ENCODE data around the gene CCL3. TPM values are rescaled to one million over a fixed set of nuclear protein-coding genes. Genes with fewer than 3 reads are reported as not detected.
"Not testable (repeated sequence)": the region's sequence is repeated elsewhere in the genome, so short reads cannot be mapped to it uniquely, and the experiment has no call there.

The CCL3 gene
- total RNA-seq, 2 experiments from 2014 or later: 3.7 to 4.1 TPM

DNA sequence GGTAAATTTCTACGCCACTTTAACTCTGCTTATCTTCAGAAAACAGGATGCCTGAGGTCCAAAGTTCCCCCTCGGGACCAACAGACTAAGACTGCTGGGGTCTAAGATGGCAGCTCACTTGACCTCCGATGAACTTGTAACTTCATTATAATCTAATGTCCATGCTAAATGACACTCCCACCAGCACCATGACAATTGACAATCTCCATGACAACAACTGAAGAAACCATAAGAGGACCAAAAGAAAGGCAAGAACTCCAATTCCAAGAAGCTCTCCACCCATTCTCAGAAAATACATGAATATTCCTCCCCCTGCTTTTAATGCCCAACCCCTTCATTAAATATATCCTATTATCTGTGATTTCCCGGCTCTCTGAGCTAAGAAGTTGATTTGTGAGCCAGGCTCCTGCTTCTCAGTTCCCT is 21.1 kb upstream of the CCL3 start:
- no peak for DNase-seq
- peaks cover 4% of the 10 kb centered on the region for H3K9me3 Mint-ChIP-seq
- H3K4me3 Mint-ChIP-seq: no peak overlapping the region
- CTCF ChIA-PET: interaction anchor here (1.0 to 1.7 kb wide), 2 partner anchors 11 to 38 kb away, joined by 3 read pairs; no protein-coding TSS in a partner anchor
- no peak overlapping the region for H3K27ac Mint-ChIP-seq
- POLR2A ChIA-PET: no interaction called here
- no peaks in the 10 kb centered on the region for H3K36me3 Mint-ChIP-seq (ENCODE audit: low read depth)
- peaks cover 5% of the 10 kb centered on the region for H3K27me3 Mint-ChIP-seq
- H3K4me1 Mint-ChIP-seq: no peaks in the 10 kb centered on the region

DNA sequence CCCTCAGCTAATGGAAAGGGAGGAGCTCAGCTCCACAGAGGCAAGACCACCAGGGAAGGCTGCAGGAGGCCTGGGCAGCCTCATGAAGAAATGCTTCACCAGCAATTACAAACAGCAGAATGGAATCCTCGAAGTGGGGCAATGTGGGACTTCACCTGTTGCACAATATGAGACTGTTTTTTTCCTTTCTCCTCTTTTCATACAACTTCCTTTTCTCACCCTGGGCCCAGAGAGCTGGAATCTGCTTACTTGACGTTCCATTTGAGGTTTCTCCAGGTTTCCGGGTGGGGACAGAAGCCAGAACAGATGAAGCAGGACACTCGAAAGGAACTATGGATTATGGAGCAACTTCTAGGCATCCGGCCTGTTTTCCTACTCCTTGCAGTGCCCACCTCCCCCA is 18.3 kb upstream of the CCL3 start:
- H3K4me3 Mint-ChIP-seq; POLR2A ChIA-PET; H3K9me3 Mint-ChIP-seq; H3K27ac Mint-ChIP-seq; DNase-seq; H3K4me1 Mint-ChIP-seq; H3K36me3 Mint-ChIP-seq (ENCODE audit: low read depth): not testable (repeated sequence)
- CTCF ChIA-PET: interaction anchor here (1.5 kb wide), 1 partner anchor 10 kb away, joined by 3 read pairs; no protein-coding TSS in a partner anchor
- H3K27me3 Mint-ChIP-seq: peaks cover 18% of the 10 kb centered on the region

DNA sequence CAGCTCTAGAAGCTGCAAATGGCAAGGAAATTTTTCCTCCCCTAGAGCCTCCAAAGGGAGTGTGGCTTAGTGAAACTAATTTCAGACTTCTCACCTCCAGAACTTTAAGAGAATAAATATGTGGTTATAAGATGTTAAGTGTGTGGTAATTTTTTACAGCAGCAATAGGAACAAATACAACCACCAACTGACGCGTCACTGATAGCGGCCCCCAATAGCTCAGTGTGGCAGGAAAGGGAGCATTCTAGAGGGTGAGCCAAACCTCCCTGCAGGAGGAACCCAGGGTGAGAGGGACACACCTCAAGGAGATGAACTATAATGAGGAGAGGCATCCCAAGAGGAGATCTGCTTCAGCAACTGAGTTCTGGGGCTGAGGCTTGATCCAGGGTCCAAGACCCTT is 17.7 kb upstream of the CCL3 start:
- H3K4me3 Mint-ChIP-seq: no peak overlapping the region
- peaks cover 1% of the 10 kb centered on the region for H3K4me1 Mint-ChIP-seq
- no peak overlapping the region for H3K27ac Mint-ChIP-seq
- H3K27me3 Mint-ChIP-seq: peaks cover 19% of the 10 kb centered on the region
- no peak for DNase-seq
- ChIA-PET POLR2A (no interaction called here), CTCF (interaction anchor here (1.5 kb wide), 1 partner anchor 11 kb away, joined by 3 read pairs; no protein-coding TSS in a partner anchor)
- H3K9me3 Mint-ChIP-seq: peaks cover 4% of the 10 kb centered on the region
- no peaks in the 10 kb centered on the region for H3K36me3 Mint-ChIP-seq (ENCODE audit: low read depth)

DNA sequence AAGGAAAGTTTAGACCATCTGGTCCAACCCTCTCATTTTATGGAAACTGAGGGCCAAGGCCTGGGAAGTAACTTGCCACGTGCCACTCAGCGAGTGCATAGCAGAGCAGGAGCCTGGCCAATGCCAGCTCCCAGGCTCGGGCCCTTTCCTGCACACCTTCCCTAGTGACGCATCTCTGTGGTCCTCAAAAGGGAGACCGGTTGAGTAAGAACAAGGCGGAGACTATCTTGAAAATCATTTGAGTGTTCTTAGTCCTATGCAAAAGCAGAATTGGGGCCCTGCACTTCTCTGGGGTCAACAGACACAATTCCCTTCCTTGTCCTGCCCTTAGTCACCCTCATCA is 16.5 kb upstream of the CCL3 start:
- H3K9me3 Mint-ChIP-seq: no peaks in the 10 kb centered on the region
- peaks cover 20% of the 10 kb centered on the region for H3K27me3 Mint-ChIP-seq
- H3K36me3 Mint-ChIP-seq (ENCODE audit: low read depth): no peaks in the 10 kb centered on the region
- no peak overlapping the region for H3K4me3 Mint-ChIP-seq
- H3K27ac Mint-ChIP-seq: no peak overlapping the region
- CTCF ChIA-PET: interaction anchor here (1.4 kb wide), 1 partner anchor 131 kb away, joined by 3 read pairs; no protein-coding TSS in a partner anchor
- H3K4me1 Mint-ChIP-seq: peaks cover 1% of the 10 kb centered on the region
- POLR2A ChIA-PET: interaction anchor here (0.7 kb wide), 1 partner anchor 597 kb away, joined by 3 read pairs; no protein-coding TSS in a partner anchor
- DNase-seq: no peak

DNA sequence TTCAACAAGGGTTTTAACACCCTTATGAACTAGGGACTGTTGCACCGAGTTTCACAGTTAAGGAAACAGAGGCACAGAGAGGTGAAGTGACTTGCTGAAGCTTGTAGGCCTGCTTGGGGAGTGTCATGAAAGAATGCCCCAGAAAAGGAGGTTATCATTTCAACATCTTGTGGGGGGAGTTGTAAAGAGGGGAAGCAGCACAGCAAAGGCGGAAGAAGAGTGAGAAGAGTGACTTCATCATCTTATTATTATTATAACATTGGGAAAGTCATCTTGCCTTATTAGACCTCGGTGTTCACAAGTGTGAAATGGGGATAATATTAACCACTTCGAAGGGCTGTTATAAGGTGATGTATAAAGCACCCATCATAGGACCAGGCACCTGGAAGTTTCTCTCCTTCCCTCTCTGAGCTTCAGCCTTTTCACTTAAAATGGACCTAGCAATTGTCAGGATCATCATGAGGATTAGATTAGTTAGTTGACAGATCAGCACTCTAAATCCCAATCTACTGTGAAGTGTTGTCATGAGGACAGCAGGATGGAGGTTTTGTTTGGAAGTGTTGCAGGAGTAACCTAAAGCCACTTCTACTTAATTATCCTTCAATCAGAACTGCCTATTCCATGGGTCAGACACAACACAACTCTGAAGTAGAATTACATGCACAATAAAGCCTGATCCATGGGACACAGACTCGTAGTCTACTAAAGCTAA is 16.0 kb upstream of the CCL3 start:
- Mint-ChIP-seq H3K9me3 (no peaks in the 10 kb centered on the region), H3K36me3 (ENCODE audit: low read depth) (no peaks in the 10 kb centered on the region), H3K4me3 (no peak overlapping the region), H3K27me3 (peaks cover 20% of the 10 kb centered on the region), H3K4me1 (peaks cover 1% of the 10 kb centered on the region), H3K27ac (no peak overlapping the region)
- no peak for DNase-seq
- ChIA-PET CTCF (interaction anchor here (1.4 kb wide), 1 partner anchor 131 kb away, joined by 3 read pairs; no protein-coding TSS in a partner anchor), POLR2A (interaction anchor here (0.7 kb wide), 1 partner anchor 597 kb away, joined by 3 read pairs; no protein-coding TSS in a partner anchor)

DNA sequence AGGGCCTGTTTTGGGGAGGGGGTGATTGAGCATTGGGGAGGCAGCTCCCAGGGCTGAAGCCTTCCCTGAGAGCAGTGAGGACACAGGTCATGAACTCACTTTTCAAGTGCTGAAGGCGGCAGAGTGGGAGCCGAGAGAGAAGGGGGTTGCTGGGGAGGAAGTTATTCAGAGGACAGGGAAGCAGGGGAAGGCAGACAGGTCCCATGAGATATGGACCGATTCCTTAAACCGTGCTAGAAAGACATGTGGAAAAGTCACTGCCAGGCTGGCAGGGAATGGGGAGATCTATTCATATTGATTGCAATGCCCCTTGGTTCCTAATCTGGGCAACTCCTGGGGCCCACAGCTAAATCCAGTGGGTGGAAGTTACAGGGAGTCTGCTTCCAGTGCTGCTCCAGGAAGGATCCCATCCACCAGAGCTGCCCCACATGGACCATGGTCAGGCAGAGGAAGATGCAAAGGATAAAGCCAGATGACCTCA is 14.8 kb upstream of the CCL3 start:
- POLR2A ChIA-PET: no interaction called here
- Mint-ChIP-seq H3K27me3 (peaks cover 20% of the 10 kb centered on the region), H3K9me3 (no peaks in the 10 kb centered on the region), H3K27ac (no peak overlapping the region), H3K4me3 (no peak overlapping the region), H3K36me3 (ENCODE audit: low read depth) (no peaks in the 10 kb centered on the region), H3K4me1 (peaks cover 1% of the 10 kb centered on the region)
- no peak for DNase-seq
- CTCF ChIA-PET: no interaction called here

DNA sequence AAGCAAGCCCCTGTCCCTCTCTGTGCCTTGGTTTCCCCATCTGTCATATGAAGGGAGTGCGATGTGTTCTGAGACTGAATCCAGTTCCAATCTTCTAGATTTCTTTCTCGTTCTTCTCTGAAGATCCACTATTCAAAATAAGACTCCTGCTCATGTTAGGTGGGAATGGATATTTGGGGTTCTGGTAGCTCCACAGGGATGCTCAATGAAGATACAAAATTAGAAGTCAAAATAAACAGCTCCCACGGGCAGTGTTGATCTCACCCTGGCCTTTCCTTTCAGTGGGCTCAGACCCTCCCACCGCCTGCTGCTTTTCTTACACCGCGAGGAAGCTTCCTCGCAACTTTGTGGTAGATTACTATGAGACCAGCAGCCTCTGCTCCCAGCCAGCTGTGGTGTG is 14.3 kb upstream of the CCL3 start:
- POLR2A ChIA-PET; CTCF ChIA-PET; H3K27ac Mint-ChIP-seq; H3K9me3 Mint-ChIP-seq; H3K36me3 Mint-ChIP-seq (ENCODE audit: low read depth); H3K4me1 Mint-ChIP-seq; H3K4me3 Mint-ChIP-seq; DNase-seq: not testable (repeated sequence)
- H3K27me3 Mint-ChIP-seq: peaks cover 24% of the 10 kb centered on the region

DNA sequence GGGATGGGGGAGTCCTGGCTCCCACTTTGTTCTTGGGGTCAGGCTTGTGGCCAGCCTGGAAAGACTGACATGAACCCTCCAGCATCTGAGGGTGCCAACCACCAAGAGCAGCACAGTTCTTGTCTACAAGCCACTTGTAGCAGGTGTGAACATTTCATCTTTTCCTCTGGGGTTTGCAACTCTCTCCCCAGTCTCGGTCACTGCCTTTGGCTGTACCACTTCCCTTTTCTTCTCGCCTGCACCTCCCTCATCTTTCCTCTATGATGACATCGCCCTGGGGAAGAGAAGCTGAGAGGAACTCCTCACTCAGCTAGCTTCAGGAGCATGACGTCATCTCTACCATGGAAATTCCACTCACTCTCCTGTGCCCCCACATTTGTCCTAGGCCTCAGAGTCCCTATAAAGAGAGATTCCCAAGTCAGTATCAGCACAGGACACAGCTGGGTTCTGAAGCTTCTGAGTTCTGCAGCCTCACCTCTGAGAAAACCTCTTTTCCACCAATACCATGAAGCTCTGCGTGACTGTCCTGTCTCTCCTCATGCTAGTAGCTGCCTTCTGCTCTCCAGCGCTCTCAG is 13.5 kb upstream of the CCL3 start, which contains the start of gene CCL4:
TSS of gene CCL4 (plus strand) at position 427 of the 575 bp plus-strand sequence. CDS start at position 506, 79 bp downstream.
- H3K4me1 Mint-ChIP-seq; H3K9me3 Mint-ChIP-seq; H3K36me3 Mint-ChIP-seq (ENCODE audit: low read depth); H3K27ac Mint-ChIP-seq; DNase-seq; CTCF ChIA-PET; POLR2A ChIA-PET: not testable (repeated sequence)
- Mint-ChIP-seq H3K27me3 (peaks cover 21% of the 10 kb centered on the region), H3K4me3 (peak within 1 kb of the TSS; percentile 14)

DNA sequence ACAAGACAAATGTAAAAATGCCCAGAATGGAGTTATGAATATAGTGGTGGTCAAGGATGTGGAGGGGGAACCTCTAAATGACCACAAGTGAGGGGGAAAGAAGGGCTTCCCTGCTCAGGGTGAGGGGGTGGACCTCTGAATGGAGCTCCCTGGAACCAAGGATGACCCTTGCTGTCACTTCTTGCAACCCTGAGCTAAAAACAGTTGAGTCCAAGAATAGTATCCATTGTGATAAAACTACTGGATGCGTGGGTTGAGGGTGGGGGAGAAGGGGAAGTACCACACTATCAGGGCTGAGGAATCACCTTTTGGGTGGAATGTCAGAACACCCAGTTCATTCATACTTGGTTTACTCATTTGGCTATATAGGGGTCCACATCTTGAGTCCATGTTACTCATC is 9.1 kb upstream of the CCL3 start:
- peaks cover 20% of the 10 kb centered on the region for H3K27me3 Mint-ChIP-seq
- CTCF ChIA-PET: interaction anchor here (0.6 kb wide), 1 partner anchor 233 kb away, joined by 3 read pairs; no protein-coding TSS in a partner anchor
- DNase-seq; POLR2A ChIA-PET; H3K27ac Mint-ChIP-seq; H3K4me1 Mint-ChIP-seq; H3K4me3 Mint-ChIP-seq; H3K9me3 Mint-ChIP-seq; H3K36me3 Mint-ChIP-seq (ENCODE audit: low read depth): not testable (repeated sequence)

DNA sequence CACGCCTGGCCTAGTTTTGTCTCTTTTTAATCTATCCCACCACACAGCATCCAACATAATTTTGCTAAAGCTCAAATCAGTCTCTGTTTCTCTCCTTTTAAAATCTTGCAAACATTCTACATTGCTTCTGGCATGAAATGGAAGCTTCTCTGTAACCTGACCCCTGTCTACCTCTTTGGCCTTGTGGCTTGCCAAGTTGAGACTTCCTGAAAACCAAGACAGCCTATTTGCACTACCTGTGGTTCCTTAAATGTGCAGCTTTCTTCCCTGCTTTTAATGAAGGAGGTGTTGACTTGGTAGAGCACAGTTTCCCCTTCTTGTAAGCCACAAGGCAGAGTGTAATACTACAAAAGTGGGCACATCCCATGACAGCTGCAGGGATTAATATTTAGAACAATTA is 6.0 kb upstream of the CCL3 start:
- no peak overlapping the region for H3K4me3 Mint-ChIP-seq
- no peak for DNase-seq
- no peaks in the 10 kb centered on the region for H3K36me3 Mint-ChIP-seq (ENCODE audit: low read depth)
- H3K27ac Mint-ChIP-seq: no peak overlapping the region
- CTCF ChIA-PET: interaction anchor here (0.6 kb wide), 1 partner anchor 158 kb away, joined by 3 read pairs; no protein-coding TSS in a partner anchor
- no peaks in the 10 kb centered on the region for H3K9me3 Mint-ChIP-seq
- peaks cover 11% of the 10 kb centered on the region for H3K4me1 Mint-ChIP-seq
- peaks cover 25% of the 10 kb centered on the region for H3K27me3 Mint-ChIP-seq
- POLR2A ChIA-PET: no interaction called here

DNA sequence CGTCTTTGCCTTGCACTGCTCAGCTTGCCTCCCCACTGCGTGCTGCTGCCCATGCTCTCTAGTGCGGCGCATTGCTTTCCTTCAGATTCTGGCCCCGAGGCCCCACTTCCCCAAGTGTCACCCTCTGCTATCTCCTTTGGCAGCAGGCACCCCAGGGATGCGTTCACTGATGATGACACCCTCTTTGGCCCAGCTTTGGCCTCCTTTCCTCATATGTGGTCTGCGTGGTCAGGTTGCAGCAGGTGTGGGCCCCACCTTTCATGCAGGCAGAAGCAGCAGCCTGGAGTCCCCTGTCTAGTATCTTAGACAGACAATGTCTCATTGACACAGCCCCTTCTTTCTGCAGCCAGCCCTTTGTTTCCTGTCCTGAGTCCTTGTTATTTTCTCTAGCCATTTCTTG is 4.8 kb upstream of the CCL3 start:
- Mint-ChIP-seq H3K27me3 (peaks cover 28% of the 10 kb centered on the region), H3K27ac (no peak overlapping the region), H3K4me3 (no peak overlapping the region), H3K9me3 (no peaks in the 10 kb centered on the region), H3K36me3 (ENCODE audit: low read depth) (no peaks in the 10 kb centered on the region), H3K4me1 (peaks cover 20% of the 10 kb centered on the region)
- ChIA-PET CTCF (no interaction called here), POLR2A (no interaction called here)
- DNase-seq: no peak

DNA sequence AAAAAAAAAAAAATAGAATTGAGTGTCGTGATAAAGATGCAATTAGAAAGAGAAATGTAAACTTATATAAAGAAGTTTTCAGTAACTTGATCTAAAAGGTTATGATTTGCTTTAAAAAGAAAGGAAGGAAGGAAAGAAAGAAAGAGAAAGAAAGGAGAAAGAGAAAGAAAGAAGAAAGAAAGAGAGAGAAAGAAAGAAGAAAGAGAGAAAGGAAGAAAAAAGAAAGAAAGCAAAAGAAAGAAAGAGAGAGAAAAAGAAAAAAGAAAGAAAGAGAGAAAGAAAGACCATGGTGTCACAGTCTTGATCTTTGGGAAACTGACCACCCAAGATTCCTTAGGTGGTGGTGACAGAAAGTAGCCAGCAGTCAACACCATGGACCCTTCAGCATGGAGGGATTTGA is 4.3 kb upstream of the CCL3 start:
- Mint-ChIP-seq H3K27me3 (peaks cover 23% of the 10 kb centered on the region), H3K36me3 (ENCODE audit: low read depth) (no peaks in the 10 kb centered on the region), H3K9me3 (no peaks in the 10 kb centered on the region), H3K4me3 (no peak overlapping the region), H3K27ac (no peak overlapping the region), H3K4me1 (peaks cover 22% of the 10 kb centered on the region)
- ChIA-PET POLR2A (no interaction called here), CTCF (no interaction called here)
- no peak for DNase-seq

DNA sequence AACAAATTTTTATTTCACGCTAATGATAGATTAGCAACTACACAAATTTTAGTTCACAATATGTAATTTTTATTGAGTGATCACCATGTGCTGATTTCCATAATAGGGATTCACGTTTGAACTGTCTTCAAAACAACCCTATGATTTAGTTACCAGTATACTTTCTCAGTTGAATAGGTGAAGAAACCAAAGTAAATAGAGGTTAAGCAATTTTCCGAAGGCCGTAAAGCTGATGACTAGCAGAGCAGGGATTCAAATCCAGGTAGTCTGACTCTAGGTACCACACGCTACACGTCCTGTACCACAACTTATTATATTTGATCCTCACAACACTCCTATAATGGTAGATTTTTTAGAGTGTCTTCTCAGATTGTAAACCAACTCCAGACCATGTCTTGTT is 2.8 kb upstream of the CCL3 start:
- H3K36me3 Mint-ChIP-seq (ENCODE audit: low read depth); H3K27ac Mint-ChIP-seq; POLR2A ChIA-PET; DNase-seq; H3K9me3 Mint-ChIP-seq; H3K4me3 Mint-ChIP-seq; CTCF ChIA-PET: not testable (repeated sequence)
- H3K27me3 Mint-ChIP-seq: peaks cover 22% of the 10 kb centered on the region
- peaks cover 22% of the 10 kb centered on the region for H3K4me1 Mint-ChIP-seq
